H1 (cell line): Measurements from ENCODE around the gene AGBL1. TPM values are rescaled to one million over a fixed set of nuclear protein-coding genes. Genes with fewer than 3 reads are reported as not detected.

ENCODE experiments used
- RNF2 ChIP-seq: fragments of 200-900, 300-1000 bp; sonication (generic); IDR thresholded peaks from 2 replicates; pipeline ENCODE4 v1.7.1; 2016; ENCODE audit warnings: borderline replicate concordance, low read depth, mild to moderate bottlenecking, antibody characterized with exemption, low read length; ENCODE audit not compliant: poor library complexity, severe bottlenecking; ENCODE audit errors: missing control alignments
- polyA plus RNA-seq, 7 experiments: library from polyadenylated mRNA; depleted of rRNA in 3 of 7; stranded (reverse) in 5 of 7; unstranded in 2 of 7; fragments of >200 nt in 5 of 7; fragments of 200-250 nt in 2 of 7; gene quantifications; 1 replicate in 5 of 7; 2 replicates in 1 of 7; 4 replicates in 1 of 7; pipeline versions ENCODE4 v1.2.1 to v1.2.3, GENCODE V29; 2011 to 2013; ENCODE audit warnings: missing spikeins in 2 of 7, mixed read lengths in 2 of 7
- total RNA-seq: library from RNA; stranded (reverse); fragmentation: NEBNext Ultra II Directional; extraction: Animal tissue kit (Norgen Biotek cat#: 25700); gene quantifications from 2 replicates; pipeline ENCODE4 v1.2.1, GENCODE V29; 2021

AGBL1 gene
- total and polyA plus RNA-seq, 2 of the 8 experiments (the other 6 are each of a cell fraction or from before 2014, with no cell fraction given), result not detected

GRCh38 chr15:86197770-86198169, 118.1 kb downstream of the AGBL1 start (continued):
- no peak for TF ChIP-seq RNF2
